NCI-H1092 (cell line): Measurements from ENCODE around the gene ANKRD63.
A peak's percentile ranks its signal among the peaks of the same experiment; 100 is the strongest.

Source experiments
- DNase-seq: peaks from one replicate; lab custom pipeline; 2025; lab: John Stamatoyannopoulos, UW

ANKRD63 gene

DNA sequence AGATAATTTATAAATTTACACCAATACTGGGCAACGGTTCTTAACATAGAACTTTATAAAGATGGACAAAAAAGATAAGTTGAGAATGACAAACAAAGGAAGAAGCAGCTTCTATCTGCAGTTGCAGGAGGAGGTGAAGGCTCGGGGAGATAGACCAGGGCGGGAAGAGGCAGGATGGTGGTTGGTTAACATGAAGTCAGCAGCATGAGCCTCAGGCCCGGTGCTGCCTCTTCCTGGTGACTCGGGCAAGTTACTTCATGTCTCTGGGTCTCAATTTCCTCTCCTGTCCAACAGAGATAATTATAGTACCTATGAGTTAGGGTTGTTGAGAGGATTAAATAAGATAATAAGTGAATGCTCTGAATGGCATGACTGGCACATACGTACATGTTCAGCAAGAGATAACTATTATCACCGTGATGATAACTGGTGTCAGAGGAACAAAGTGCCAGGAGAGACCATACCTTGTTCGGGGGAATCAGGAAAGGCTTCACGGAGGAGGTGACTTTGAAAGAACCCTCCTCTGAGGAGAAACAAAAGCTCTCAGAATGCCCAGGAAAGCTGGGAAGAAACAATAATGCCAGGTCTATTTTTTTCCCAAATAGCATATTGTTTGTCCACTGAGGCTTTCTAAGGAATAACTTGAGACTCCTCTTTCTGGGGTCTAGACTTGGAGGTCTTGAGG, 39.6 kb downstream of the ANKRD63 start:
- no peak for DNase-seq

DNA sequence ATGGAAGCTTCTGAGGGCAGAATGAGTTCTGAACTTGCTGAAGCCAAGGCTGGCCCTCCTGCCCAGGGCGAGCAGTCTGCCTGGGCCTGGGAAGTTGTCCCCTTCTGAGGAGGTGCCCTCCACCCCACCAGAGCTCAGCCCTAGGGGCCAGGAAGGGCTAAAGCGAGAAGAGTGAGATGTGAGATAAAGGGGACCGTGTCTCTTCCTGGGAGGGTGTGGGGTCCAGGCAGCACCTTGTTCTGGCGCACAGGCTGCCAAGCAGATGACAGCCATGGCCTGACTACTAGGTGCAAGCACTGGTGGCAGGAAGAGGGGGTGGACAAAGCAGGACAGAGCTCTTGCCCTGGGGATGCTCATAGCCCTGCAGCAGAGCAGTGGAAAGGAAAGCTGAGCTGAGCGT, 40.3 kb downstream of the ANKRD63 start:
- no peak for DNase-seq

DNA sequence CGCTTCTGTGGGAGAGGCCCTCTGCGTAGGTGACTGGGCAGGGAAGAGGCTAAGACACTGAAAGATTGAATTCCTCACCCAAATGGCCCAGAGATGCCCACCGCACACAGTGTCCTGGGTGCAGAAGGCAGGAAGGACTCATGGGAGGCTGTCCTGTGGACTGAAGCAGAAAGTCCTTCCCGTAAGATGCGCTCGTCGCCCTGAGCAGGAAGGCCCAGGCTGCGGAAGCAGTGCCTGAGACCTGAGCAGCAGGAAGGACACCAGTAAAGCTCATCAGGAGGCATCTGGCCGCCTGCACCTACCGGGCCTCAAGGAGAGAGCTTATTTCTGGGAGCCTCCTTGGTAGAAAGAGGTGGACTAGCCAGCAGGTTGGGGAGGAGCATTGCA, 40.7 kb downstream of the ANKRD63 start:
- DNase-seq: no peak

DNA sequence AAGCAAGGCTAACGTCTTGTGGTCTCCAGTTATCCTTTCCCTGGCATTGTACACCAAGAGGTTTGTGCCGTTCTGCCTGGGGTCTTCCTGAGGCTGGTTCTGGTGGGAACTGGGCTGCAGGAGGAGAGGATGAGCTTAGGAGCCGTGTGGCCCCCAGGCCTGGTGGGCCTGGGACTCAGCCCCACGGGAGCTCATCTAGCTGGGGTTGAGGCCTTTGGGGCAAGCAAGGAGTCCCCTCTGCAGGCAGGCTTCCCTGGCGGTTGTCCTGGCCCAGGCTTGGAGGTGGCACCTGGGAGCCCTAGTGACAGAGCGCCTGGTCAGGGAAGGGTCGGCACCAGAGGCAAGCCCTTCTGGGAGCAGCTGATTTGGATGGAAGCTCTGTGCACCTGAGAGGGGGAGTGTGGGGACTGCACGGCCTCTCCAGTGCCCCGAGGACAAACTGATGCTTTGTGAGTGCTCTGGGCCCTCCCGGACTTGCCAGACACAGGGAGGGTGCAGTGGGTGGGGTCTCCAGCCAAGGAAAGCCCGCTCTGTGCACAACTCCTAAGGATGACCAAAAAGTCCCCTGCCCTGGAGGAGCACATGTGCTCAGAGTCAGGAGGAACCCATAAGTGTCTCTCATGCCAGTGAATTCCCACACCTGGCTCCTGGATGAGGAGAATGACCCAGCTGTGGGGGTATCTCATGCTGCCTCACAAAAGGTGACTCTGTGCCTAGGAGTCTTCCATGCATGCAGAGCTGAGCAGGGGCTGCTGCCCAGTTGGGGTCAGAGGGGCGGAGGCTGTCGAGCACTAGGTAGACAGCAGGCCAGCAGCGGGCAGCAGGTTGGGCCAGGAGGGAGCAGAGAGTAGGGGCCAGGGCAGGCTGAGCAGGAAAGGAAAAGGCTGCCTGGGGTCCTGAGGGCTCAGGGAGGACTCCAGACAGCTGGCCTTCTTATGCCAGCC, 41.3 kb downstream of the ANKRD63 start:
- no peak for DNase-seq

DNA sequence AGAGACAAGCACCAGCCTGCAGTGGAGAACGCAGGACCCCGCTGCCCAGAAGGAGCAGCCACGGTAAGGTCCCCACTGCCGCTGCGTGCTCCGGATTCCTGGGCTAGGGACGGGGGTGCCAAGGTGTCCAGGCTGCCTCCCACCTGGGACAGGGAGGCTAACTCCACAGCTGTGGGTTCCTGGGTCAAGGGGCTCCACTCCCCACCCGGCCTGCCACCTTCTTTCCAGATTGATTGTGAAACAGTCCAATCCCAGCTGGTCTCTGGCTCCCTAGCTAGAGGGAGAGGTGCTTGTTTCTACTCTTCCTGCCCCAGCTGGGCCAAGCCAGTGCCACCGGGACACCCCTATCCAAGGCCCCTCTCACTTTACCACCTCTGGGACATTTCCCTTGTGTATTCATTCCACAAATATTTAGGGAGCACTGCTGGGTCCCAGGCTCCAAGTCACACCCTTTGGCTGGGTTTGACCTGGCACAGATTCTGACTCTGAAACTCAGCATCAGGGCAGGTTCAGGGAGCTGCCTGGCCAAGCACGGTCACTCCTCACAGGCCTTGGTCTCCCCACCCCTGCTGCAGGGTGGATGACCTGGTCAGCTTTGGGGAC, 42.1 kb downstream of the ANKRD63 start:
- DNase-seq: no peak

DNA sequence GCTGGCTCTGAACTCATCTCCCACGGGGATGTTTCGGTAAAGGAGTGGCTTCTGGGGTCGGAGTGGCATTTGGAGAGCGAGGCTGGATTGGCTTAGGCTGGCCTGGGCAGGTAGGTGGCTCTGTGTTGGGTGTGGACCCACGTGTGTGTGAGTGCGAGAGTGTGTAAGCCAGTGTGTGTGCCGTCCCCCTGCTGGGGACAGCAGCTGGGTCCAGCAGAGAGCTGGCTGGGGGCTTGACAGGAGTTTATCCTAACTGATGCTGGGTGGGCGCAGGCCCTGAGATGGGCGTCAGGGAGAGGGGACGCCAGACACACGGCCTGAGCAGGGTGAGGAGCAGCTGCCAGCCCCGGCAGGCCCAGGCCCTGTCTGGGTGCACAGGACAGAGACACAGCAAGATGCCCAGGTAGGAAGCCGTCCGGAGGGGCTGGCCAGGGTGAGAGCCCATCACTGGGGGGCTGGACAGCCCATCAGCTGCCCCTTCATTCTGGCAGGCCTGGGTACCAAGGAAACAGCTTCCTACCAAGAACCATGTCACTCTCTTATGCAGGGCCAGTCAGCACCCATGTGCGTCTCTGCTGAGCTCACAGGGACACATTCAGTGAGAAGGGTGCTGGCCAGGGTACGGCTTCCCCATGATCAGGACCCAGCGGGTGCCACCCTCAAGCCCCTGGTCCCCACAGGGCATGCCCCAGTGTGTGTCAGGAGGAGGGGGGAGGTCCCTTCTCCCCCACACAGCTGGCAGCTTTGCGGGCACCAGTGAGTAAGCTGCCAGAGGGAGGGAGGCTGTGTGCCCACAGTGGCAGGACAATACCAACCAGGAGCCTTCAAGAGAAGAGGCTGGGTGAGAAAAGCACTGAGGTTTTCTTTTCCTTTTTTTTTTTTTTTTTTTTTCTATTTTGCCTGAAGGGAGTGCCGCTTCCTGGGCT, 42.9 kb downstream of the ANKRD63 start:
- no peak for DNase-seq

DNA sequence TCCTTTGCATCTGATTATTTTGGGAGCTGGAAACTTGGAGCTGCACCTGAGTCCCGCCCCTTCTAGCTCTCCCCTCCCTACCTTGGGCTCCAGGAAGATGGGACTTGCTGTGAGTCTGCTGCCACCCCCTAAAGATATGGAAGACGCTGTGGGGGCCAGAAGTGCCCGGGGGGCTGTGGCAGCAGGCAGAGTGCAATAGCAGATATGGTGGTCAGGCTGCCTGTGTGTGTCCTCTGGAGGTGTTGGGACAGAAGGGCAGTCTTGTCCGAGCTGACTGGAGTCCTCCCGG, 43.5 kb downstream of the ANKRD63 start:
- no peak for DNase-seq

DNA sequence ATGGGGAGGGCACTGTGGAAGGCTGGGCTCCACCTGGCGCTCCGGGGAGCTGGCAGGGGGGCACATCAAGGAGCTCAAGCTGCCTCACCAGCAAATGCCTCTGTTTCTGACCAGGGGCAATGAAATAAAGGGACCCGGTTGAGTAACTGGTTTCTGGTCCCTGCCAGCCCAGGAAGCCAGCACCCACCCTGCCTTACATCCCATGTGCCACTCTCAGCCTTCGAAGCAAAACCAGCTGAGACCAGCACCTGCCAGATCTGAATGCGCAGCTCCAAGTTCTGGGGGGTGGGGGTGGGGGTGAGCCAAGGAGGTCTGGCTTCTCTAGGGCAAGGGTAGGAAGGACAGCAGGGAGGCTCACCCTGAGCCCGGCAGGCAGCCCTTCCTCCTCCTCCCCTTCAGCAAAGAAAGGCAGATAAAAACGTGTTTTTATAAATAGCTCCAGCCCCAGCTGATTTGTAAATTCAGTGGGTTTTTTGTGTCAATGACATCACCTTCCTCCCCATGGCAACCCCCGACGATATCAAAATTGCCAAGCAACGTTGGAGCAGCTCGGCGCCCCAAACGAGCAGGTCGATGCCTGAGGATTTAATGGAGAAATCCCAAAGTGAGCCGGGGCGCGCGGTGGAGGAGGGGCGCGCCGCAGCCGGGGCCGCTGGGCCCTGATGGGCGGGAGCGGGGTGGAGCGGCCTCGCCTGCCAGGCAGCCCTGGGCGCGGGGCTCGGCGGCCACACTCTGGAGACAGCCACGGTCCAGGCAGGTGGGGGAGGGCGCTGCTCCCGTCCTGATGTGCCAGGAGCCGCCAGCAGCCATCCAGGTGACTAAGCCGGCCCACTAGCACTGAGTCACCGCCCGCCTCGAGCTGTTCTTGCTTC, 44.1 kb downstream of the ANKRD63 start, which contains the start of gene PAK6:
Gene PAK6, plus strand, starts transcription at position 532 of the 872 bp plus-strand sequence. CDS start 25,723 bp downstream, outside the sequence.
- DNase-seq: peak; percentile 9

DNA sequence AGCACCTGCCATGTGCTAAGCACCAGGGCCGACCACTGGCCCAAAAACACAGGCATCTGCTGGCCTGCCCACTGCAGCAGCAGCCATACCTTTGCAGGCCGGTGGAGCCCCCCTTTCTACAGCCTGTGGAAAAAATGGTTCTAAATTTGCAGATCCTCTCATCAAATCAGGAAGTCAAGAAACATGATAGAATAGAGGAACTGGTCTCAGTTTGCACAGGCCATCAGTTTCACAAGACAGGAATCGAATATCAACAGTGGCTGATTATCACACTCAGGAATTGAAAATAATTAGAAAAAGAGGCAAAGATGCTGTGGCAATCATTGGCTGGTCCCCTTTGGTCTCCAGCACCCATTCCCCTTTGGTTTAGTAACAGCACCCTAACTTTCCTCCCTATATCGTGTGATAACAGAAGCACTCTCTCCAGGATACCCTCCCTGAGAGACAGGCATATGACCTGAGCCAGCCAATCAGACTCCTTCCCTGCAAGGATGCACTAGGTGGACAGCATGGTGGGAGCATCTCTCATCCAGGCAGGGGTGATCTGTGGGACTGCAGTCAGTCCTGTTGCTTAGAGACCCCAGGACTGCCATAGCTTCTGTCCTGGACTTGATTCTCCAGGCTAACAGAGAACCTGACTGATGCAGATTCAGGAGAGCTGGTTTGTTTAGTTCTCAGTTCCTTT, 47.5 kb downstream of the ANKRD63 start:
- DNase-seq: no peak

DNA sequence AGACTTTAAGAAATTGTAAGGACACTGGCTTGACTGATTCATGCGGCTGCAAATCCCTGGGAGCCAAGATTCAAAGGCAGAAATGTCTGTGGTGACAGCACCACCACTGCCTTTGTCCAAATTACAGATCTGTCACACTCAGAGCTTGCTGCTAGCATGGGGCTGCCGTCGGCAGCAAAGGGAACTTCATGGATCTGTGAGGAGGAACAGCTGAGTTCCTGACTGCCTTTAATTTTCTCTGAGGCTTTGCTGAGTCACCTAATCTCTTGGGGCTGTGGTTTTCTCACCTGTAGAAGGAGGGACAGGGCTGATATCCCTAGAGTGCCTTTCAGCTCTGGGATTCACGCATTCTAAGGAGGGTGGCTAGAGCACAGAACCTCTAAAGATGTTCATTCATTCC, 48.1 kb downstream of the ANKRD63 start:
- no peak for DNase-seq

DNA sequence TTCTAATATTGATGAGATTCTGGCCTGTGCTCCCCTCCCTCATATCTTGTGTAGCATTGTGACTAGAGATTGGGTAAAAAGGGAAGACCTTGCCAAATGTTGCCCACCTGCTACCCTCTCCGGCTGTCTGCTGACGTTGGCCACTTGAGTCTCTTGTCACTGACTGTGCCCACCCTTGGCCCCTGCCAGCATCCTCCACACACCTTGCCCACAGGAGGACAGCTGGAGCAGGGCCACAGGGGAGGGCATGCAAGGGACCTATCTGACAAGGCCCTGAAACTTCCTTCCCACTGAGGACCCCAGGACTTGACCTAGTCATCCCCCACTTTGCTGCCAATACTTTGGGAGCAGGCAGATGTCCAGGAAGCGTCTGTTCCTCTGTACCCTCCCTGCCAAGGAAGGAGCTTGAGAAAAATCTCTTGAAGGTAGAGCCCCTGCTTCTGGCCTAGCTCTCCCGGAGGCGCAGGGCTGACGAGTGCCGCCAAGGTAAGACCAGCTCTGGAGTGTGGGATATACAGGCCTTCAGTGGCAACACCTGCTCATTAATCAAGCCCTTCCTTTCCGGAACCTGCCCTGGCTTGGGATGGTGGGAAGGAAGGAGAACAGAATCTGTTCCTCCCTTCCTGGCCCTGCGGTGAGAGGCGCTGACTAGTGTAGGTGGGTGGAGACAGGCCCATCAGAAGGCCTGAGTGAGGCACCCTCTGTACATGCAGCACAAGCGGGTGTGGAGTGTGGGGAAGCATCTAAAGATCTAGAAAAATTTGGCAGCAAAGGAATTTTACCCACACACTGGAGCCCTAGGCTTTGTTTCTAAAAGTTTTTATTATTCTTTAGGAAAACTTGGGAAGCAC, 48.9 kb downstream of the ANKRD63 start:
- no peak for DNase-seq

DNA sequence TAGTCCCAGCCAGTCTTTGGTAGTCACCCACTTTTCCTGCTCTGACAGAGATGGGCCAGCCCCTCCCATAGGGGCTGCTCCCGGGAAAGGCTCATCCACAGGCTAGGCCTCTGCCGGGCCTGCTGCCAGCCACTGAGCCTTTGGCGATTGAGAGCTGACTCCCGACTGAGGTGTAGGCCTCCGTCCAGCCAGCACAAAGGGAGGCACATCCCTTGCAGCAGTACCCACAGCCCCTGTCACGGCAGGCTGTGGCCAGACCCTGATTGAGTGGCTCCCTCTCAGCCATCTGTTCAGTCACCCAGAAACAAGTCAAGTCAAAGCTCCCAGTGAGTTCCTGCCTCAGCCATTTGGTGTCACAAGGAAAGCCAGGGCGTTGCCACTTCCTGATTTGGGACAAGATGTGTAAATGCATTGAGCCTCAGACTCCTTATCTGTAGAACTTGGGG, 50.2 kb downstream of the ANKRD63 start:
- DNase-seq: peak; percentile 15
